Measurements from ENCODE around the gene NFE2.
"Not testable (repeated sequence)": the region's sequence is repeated elsewhere in the genome, so short reads cannot be mapped to it uniquely, and the experiment has no call there.

The NFE2 gene

GRCh38 chr12:54281694-54282093 lies 19.1 kb downstream of the NFE2 start:
- DNase-seq = not testable (repeated sequence)

GRCh38 chr12:54281261-54281638 lies 19.6 kb downstream of the NFE2 start:
- not testable (repeated sequence) for DNase-seq

- DNase-seq = peak; percentile 87 to 100 (median 96)
Measured at GRCh38 chr12:54280468-54281260, 20.2 kb downstream of the NFE2 start, which contains the start of gene HNRNPA1. Gene HNRNPA1 (plus strand): TSS chr12:54280726. CDS start chr12:54280808, 82 bp downstream.

GRCh38 chr12:54279632-54280467 lies 21.0 kb downstream of the NFE2 start, which contains the start of gene CBX5:
Gene CBX5 (minus strand): TSS chr12:54280122. CDS start chr12:54257650, 22,472 bp downstream.
- DNase-seq = peak; percentile 97 to 100 (median 100)

- peak in 1 of 6 experiments; percentile 44 for DNase-seq
Measured at GRCh38 chr12:54279227-54279631, 21.6 kb downstream of the NFE2 start.

GRCh38 chr12:54277823-54278276 lies 23.0 kb downstream of the NFE2 start:
- no peak for DNase-seq

- no peak for DNase-seq
Measured at GRCh38 chr12:54276368-54276767, 24.4 kb downstream of the NFE2 start.

- DNase-seq = no peak
Measured at GRCh38 chr12:54273981-54274380, 26.8 kb downstream of the NFE2 start.

- no peak for DNase-seq
Measured at GRCh38 chr12:54272214-54272613, 28.6 kb downstream of the NFE2 start.

GRCh38 chr12:54270345-54270744 lies 30.5 kb downstream of the NFE2 start:
- no peak for DNase-seq

GRCh38 chr12:54266852-54267251 lies 34.0 kb downstream of the NFE2 start:
- DNase-seq = no peak

GRCh38 chr12:54265364-54265812 lies 35.4 kb downstream of the NFE2 start:
- DNase-seq = no peak

GRCh38 chr12:54262403-54262925 lies 38.4 kb downstream of the NFE2 start:
- no peak for DNase-seq

GRCh38 chr12:54261815-54262402 lies 38.9 kb downstream of the NFE2 start:
- DNase-seq = no peak

GRCh38 chr12:54259194-54260011 lies 41.4 kb downstream of the NFE2 start:
- peak; percentile 32 to 63 (median 56) for DNase-seq

- DNase-seq = no peak
Measured at GRCh38 chr12:54258201-54258681, 42.6 kb downstream of the NFE2 start.

GRCh38 chr12:54257332-54257731 lies 43.5 kb downstream of the NFE2 start:
- DNase-seq = no peak

GRCh38 chr12:54253240-54253639 lies 47.6 kb downstream of the NFE2 start:
- no peak for DNase-seq

- DNase-seq = peak in 3 of 6 experiments; percentile 20 to 56 (median 51)
Measured at GRCh38 chr12:54251667-54252284, 49.0 kb downstream of the NFE2 start.

- no peak for DNase-seq
Measured at GRCh38 chr12:54249489-54249888, 51.3 kb downstream of the NFE2 start.

GRCh38 chr12:54246011-54246641 lies 54.7 kb downstream of the NFE2 start:
- DNase-seq = no peak

All from stimulated activated naive CD4-positive, alpha-beta T cell (primary cell).